Lower leg skin (tissue), 4 donors: ENCODE measurements around the gene TMEM132A. TPM values are rescaled to one million over a fixed set of nuclear protein-coding genes. Genes with fewer than 3 reads are reported as not detected.

Experiments
- DNase-seq, 2 donors: peaks; one replicate each; pipeline ENCODE4 v3.0.0-alpha.2; 2019; ENCODE audit warnings: low spot score in 2 of 2
- H3K4me3 ChIP-seq: fragments of 200-600 bp; sonication (generic); 2 replicates; pipeline ENCODE4 v1.5.1; 2017; ENCODE audit warnings: mild to moderate bottlenecking, low read depth; ENCODE audit not compliant: poor library complexity, severe bottlenecking
- POLR2A ChIP-seq, 2 donors: fragments of 450-650 bp; IDR thresholded peaks; one replicate each; pipeline ENCODE4 v1.6.1; 2016 to 2017; ENCODE audit warnings: antibody characterized with exemption in 2 of 2, mild to moderate bottlenecking in 1 of 2, moderate library complexity in 1 of 2
- WGBS, 2 donors: methylation state at CpG; one replicate each; pipeline ENCODE4 v1.1.5; 2018; 5-methylcytosine and 5-hydroxymethylcytosine counted together
- intact Hi-C: fragments of 100-400 bp; cut with DNase I; formaldehyde crosslinking; loops from one replicate; pipeline ENCODE4 v1.15.0; 2023; ENCODE audit warnings: low total_unique reads
- total RNA-seq, 4 donors: library from RNA; depleted of rRNA; stranded (reverse); fragments of >200 nt; gene quantifications; one replicate each; pipeline ENCODE4 v1.1.0, GENCODE V29; 2016
- TF ChIP-seq, protein P1 (sequence below), 3 donors: fragments of 450-650 bp; IDR thresholded peaks; one replicate each; pipeline ENCODE4 v1.5.1; 2016; ENCODE audit warnings: antibody characterized with exemption in 3 of 3, mild to moderate bottlenecking in 3 of 3, moderate library complexity in 2 of 3

TMEM132A gene
- total RNA-seq, 4 donors from 2014 or later, result 2.9 to 13.7 (median 5.3) TPM

DNA sequence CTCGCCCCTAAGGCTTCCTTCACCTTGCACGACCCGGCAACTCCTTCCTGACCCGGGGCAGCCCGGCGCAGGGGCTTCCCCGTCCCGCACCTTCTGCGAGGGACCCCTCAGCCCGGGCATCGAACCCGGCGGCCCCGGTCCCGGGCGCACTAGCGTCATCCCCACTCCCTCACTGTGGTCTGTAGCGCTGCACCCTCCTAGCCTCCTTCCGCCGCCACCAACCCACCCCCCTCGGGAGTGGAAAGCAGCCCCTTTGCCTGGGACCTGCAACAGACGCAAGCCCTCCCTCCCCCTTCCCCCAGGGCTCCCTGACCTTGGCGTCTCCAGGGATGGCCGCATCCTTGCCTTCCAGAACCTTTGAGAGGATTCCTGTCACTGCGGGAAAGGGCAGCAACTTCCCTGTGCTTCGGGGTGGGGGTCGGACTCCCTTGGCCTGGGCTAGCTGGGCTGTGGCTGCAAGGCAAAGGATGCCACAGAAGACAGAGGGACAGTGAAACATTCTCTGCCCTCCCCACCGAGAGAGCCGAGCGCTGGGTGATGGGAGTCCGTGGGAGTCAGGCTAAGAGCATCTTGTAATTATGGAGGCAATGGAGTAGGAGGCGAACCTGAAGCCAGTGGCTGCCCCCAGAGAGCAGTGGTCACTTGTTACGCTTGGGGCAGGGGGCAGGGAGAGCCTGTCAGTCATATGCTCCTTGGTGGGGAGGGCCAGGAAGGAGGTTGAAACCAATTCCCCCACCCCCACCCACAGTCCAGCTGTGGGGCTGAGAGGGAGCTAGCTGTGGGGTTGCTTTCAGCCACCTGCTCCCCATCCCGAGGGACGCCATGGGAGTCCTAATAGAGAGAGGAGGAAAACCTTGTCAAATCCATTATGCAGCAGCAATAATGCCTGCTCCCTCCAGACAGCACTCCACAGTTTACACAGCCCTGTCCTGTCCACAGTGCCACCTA, 920 bp downstream of the TMEM132A start:
- WGBS, 2 donors, result 4 to 5% methylated on average over 30 to 35 of the region's 35 CpGs
- TF ChIP-seq, protein P1, sequence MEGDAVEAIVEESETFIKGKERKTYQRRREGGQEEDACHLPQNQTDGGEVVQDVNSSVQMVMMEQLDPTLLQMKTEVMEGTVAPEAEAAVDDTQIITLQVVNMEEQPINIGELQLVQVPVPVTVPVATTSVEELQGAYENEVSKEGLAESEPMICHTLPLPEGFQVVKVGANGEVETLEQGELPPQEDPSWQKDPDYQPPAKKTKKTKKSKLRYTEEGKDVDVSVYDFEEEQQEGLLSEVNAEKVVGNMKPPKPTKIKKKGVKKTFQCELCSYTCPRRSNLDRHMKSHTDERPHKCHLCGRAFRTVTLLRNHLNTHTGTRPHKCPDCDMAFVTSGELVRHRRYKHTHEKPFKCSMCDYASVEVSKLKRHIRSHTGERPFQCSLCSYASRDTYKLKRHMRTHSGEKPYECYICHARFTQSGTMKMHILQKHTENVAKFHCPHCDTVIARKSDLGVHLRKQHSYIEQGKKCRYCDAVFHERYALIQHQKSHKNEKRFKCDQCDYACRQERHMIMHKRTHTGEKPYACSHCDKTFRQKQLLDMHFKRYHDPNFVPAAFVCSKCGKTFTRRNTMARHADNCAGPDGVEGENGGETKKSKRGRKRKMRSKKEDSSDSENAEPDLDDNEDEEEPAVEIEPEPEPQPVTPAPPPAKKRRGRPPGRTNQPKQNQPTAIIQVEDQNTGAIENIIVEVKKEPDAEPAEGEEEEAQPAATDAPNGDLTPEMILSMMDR (IDR thresholded peaks at IDR 0.05), result no peak
- no peak for TF ChIP-seq POLR2A (IDR thresholded peaks at IDR 0.05)
- no peak for DNase-seq
- intact Hi-C loops, result no loop called here
- H3K4me3 ChIP-seq, result peak overlapping the region; percentile 26

DNA sequence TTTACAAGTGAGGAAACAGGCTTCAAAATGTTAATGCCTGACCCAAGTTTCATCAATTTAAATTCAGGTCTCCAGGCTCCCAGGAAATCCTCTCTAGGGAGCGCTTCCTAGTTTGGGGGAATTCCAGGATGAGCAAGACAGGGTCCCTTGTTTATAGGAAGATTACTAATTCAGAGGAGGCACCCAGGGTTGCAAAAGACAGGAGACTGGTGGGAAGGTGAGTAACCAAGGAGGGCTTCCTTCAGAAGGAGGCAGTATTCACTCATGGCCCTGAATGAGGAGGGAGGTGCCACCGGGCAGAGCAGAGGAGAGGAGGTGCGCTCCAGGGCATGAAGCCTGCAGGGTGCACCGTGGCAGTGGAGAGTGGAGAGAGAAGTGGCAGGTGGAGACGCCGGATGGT, 1.6 kb downstream of the TMEM132A start:
- intact Hi-C loops, result no loop called here
- H3K4me3 ChIP-seq, result no peak overlapping the region
- DNase-seq, result no peak
- 58 to 73% methylated on average over 6 of the region's 6 CpGs for WGBS, 2 donors
- TF ChIP-seq, protein P1 (IDR thresholded peaks at IDR 0.05), result no peak
- no peak for TF ChIP-seq POLR2A (IDR thresholded peaks at IDR 0.05)

DNA sequence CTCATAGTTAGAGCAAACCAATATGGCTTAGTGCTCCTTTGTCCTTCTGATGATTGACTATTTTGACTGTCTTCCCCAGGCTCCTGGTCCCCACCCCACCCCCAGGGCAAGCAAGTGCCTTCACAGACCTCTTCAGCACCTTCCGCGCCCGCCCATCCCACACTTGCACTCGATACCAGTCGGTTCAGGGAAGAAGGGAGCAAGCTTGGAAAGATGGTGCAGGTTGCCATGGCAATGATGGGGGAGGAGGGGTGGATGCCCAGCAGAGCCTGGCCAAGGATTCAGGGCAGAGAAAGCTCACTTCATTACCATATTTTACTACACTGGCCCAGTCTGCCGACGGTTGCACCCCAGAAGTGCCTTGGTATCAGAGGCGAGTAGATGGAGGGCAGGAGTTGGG, 2.2 kb downstream of the TMEM132A start:
- DNase-seq, result no peak
- TF ChIP-seq POLR2A (IDR thresholded peaks at IDR 0.05), result no peak
- TF ChIP-seq, protein P1 (IDR thresholded peaks at IDR 0.05), result no peak
- 87 to 93% methylated on average over 8 of the region's 8 CpGs for WGBS, 2 donors
- intact Hi-C loops, result no loop called here
- H3K4me3 ChIP-seq, result no peak overlapping the region

- no peak for TF ChIP-seq POLR2A (IDR thresholded peaks at IDR 0.05)
- TF ChIP-seq, protein P1 (IDR thresholded peaks at IDR 0.05), result no peak
- intact Hi-C loops, result no loop called here
- H3K4me3 ChIP-seq, result no peak overlapping the region
- 92 to 93% methylated on average over 8 of the region's 8 CpGs for WGBS, 2 donors
- no peak for DNase-seq
Measured at GRCh38 chr11:60927061-60927592, 2.9 kb downstream of the TMEM132A start.

DNA sequence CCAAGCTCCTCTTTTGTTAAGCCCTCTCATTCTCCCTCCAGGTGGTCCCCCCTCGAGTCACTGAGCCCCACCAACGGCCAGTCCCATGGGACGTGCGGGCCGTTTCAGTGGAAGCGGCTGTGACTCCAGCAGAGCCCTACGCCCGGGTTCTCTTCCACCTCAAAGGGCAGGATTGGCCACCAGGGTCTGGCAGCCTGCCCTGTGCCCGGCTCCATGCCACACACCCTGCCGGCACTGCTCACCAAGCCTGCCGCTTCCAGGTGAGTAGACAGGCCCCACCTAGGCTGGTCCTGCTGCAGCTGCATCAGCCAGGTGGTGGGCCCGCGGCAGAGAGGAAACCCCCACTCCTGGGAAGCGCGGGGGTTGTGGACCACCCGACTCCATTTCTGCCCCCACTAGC, 3.3 kb downstream of the TMEM132A start:
- no peak overlapping the region for H3K4me3 ChIP-seq
- TF ChIP-seq, protein P1 (IDR thresholded peaks at IDR 0.05), result no peak
- no peak for TF ChIP-seq POLR2A (IDR thresholded peaks at IDR 0.05)
- 77 to 80% methylated on average over 15 to 16 of the region's 16 CpGs for WGBS, 2 donors
- no peak for DNase-seq
- intact Hi-C loops, result no loop called here
